AG08396 (cell line): ENCODE data around the gene REP15.
A peak's percentile ranks its signal among the peaks of the same experiment; 100 is the strongest.
"Not testable (repeated sequence)": the region's sequence is repeated elsewhere in the genome, so short reads cannot be mapped to it uniquely, and the experiment has no call there.

Experiments
- DNase-seq: peaks from one replicate; pipeline ENCODE4 v3.0.0; 2012; ENCODE audit warnings: low spot score, mixed read lengths

The REP15 gene, protein sequence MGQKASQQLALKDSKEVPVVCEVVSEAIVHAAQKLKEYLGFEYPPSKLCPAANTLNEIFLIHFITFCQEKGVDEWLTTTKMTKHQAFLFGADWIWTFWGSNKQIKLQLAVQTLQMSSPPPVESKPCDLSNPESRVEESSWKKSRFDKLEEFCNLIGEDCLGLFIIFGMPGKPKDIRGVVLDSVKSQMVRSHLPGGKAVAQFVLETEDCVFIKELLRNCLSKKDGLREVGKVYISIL

DNA sequence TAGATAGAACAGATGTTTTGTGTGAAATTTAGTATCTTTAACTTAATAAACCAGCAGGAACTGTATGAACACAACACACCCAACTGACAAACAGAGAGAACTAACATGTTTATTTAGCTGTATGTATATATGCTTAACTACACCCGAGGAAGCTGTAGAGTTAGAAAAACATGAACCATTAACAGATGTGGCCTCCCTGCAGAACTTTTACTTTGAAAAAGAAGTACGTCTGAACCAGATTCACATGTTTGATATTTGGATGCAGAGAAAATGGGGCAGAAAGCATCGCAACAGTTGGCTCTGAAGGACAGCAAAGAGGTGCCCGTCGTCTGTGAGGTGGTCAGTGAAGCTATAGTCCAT is at the start of gene REP15:
REP15 (plus strand) TSS at position 155 of the 360 bp plus-strand sequence; CDS start at position 271, 116 bp downstream.
- no peak for DNase-seq

DNA sequence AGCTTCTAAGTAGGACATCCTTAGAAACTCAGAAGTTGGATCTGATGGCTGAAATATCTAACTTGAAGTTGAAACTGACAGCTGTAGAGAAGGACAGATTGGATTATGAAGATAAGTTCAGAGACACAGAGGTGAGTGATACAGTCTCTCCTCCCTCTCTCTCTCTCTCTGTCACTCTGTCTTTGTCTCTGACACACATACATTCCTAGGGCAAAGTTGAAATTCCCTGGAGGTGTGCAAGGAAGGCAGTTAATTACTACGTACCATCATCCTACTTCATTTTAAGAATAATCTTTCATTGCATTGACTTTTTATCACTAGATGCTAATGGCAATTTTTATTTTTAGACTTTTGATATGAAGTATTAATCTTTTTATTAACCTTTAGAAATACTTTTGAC is 46.2 kb upstream of the REP15 start:
- DNase-seq: no peak

- DNase-seq: no peak
Measured at GRCh38 chr12:27651201-27651600, 45.0 kb upstream of the REP15 start.

DNA sequence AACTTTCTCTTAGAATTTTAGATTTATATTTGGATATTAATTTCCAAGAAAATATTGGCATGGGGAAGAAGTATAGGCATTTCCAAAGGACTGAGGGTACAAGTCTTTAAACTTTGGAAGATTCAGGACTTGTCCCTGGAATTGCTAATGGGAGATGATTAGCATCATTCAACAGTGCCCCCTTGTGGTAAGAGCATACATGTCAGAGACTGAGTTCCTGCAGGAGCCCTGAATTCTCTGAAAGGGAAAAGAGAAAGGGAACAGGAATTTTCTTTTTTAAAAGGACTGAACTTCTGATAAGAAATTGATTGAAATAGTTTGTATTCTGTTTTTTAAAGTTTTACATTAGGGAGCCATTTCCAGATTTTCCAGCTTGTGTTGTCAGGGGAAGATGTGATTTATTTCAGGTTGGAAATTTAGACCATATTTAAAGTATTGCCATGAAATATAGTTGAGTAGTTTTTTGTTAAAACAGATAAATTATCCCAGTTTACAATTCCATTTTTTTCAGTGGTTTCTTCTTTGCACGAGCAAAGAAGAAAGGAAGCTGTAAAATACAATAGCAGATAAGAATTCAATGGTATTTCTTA is 44.0 kb upstream of the REP15 start:
- peak; percentile 63 for DNase-seq

DNA sequence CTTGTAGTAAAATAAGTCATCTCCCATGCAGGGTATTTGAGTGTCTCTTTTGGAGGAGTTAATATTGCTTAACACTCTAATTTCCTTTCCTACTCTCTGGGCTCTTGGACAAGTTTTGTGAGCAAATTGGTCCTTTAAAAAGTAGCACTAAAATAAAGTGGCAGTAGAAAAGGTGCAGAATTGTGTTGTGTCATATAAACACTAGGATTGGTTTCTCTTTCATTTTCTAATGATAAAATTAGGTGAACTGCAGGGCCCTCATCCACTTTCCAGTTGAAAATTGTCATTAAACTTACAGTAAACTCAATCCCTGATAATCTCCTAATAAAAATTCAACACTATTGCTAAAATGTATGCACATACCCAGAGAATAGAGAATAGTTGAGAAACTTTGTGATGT is 42.6 kb upstream of the REP15 start:
- no peak for DNase-seq

GRCh38 chr12:27655476-27655875 is 40.8 kb upstream of the REP15 start:
- not testable (repeated sequence) for DNase-seq

DNA sequence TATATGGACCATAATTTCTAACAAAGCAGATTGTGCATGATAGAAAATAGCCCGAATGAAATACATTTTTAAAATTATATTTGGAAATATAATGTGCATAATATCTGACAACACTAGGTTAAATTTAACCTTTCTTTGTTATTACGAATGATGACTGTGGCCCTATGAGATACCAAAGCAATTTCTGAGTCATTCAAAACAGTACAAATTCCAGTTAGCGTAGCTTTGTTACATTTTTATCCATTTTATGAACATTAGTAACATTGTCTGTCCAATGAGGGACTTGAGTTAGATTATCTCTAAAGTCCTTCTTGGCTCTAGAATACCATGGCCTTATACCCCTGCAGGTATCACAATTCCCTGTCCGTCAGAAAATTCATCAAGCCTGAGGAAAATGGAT is 39.0 kb upstream of the REP15 start:
- no peak for DNase-seq

- DNase-seq: no peak
Measured at GRCh38 chr12:27665704-27666103, 30.5 kb upstream of the REP15 start.

- no peak for DNase-seq
Measured at GRCh38 chr12:27666510-27666909, 29.7 kb upstream of the REP15 start.

- DNase-seq: peak; percentile 67
Measured at GRCh38 chr12:27667540-27667939, 28.7 kb upstream of the REP15 start.

- no peak for DNase-seq
Measured at GRCh38 chr12:27672051-27672450, 24.2 kb upstream of the REP15 start.

DNA sequence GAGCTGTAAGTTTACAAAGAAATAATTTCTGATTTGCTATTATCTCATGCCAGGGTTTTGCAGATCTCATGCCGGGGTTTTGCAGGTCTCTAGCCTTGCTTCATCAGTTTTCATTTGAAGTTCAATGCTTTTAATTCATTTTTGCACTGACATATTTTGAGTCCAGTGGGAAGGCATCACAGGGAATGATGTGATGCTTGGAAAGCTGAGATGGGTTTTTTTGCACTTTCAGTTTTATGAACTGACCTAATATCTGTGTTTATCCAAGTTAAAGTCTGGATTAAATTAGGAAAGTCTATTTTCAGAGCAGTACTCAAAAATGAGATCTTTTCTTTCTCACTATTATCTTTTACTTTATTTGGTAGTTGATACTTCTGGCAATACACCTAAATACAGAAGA is 23.6 kb upstream of the REP15 start:
- DNase-seq: no peak

- no peak for DNase-seq
Measured at GRCh38 chr12:27673101-27673718, 23.0 kb upstream of the REP15 start.

GRCh38 chr12:27674989-27675388 is 21.3 kb upstream of the REP15 start:
- no peak for DNase-seq

DNA sequence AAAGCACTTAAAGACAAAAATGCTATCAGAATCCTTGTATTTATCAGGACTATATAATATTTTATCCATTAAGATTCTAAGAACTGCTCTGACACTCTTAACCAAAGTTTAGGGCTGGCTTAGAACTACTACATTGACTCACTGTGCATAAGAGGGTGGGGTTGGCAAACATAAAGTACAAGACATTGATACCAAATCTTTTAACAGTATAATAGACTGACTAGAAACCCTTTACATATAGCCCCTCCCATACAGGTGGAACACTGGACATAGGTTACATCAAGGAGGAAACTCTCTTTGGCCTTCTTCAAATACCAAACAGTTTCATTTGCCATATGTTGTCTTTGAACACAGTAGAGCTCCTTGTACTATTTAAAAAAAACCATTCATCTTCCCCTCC is 15.6 kb upstream of the REP15 start:
- no peak for DNase-seq

GRCh38 chr12:27682534-27682933 is 13.7 kb upstream of the REP15 start:
- no peak for DNase-seq

DNA sequence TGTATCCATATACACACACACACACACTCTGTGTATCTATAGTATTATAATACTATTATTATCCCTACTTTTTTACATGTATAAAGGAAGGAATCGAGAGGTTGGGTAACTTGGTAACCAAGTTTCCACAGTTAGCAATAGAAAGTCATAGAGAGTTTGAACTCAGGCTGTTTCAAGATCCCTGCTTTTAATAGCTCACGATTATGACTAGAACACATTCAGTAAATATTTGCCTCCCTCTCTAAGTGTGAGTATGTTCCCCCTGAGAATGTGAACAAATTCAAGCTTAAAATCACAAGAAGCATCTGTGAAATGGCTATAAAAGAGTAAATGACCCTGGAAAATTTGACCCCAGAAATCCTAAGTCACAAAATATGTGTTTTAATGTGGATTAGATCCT is 11.0 kb upstream of the REP15 start:
- no peak for DNase-seq

GRCh38 chr12:27686147-27686546 is 10.1 kb upstream of the REP15 start:
- no peak for DNase-seq

DNA sequence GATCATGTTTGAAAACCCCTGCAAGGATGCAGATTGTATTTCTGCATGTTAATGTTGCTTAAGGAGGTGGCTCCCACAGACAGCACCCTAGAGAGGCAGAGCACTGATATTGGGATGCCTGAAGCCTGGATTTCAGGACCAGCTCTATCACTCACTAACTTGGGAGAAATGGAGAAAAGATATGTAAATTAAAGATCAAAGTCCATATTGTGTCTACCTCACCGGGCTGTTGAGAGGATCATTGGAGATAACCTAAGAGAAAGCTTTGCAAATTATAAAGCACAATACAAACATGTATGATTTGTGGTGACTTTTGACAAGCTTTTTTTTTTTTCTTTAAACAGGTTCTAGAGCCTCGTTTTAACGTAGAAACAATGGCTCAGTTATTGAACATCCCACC is 7.6 kb upstream of the REP15 start:
- no peak for DNase-seq

GRCh38 chr12:27689558-27690180 is 6.6 kb upstream of the REP15 start:
- no peak for DNase-seq

- DNase-seq: no peak
Measured at GRCh38 chr12:27693403-27693802, 2.8 kb upstream of the REP15 start.

DNA sequence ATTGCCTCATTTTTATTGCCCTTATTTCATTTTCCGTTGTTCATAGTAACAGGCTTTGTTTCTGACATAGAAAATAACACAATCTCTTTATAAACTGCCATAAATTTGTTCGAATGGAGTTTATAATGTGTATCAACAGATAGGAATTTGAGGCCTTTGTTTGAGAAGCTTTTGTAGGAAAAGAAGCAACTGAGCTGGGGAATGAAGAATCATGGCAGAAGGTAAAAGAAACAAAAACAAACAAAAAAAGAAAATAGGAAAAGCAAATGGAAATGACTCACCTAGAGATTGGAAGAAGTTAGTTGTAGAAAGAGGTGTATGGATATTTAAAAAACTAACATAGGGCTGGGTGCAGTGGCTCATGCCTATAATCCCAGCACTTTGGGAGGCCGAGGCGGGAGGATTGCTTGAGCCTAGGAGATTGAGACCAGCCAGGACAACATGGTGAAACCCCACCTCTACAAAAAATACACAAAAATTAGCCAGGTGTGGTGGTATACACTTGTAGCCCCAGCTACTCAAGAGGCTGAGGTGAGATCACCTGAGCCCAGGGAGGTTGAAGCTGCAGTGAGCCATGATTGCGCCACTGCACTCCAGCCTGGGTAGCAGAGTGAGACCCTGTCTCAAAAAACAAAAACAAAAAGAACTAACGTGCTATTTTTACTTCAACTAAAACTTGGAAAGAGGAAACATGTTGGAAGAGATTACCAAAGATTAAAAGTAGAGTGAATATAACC is 523 bp upstream of the REP15 start:
- DNase-seq: no peak
